T1000 (cell line): ENCODE data around the gene SLC39A2.
"Not testable (repeated sequence)": the region's sequence is repeated elsewhere in the genome, so short reads cannot be mapped to it uniquely, and the experiment has no call there.

ENCODE experiments used
- DNase-seq: peaks from one replicate; lab custom pipeline; 2025; ENCODE audit warnings: mixed read lengths; lab: John Stamatoyannopoulos, UW

Gene SLC39A2

GRCh38 chr14:20997115-20997514 is 2.0 kb upstream of the SLC39A2 start:
- no peak for DNase-seq

- no peak for DNase-seq
Measured at GRCh38 chr14:20997564-20997963, 1.5 kb upstream of the SLC39A2 start.

- no peak for DNase-seq
Measured at GRCh38 chr14:20998139-20998538, 954 bp upstream of the SLC39A2 start.

- no peak for DNase-seq
Measured at GRCh38 chr14:20999591-20999990, 498 bp downstream of the SLC39A2 start.

- no peak for DNase-seq
Measured at GRCh38 chr14:21001218-21001617, 2.1 kb downstream of the SLC39A2 start.

GRCh38 chr14:21003788-21004346 is 4.8 kb downstream of the SLC39A2 start:
- DNase-seq: no peak

GRCh38 chr14:21009721-21010120 is 10.6 kb downstream of the SLC39A2 start:
- DNase-seq: not testable (repeated sequence)

GRCh38 chr14:21011136-21011535 is 12.0 kb downstream of the SLC39A2 start:
- no peak for DNase-seq

- DNase-seq: peak; percentile 10
Measured at GRCh38 chr14:21014761-21015190, 15.7 kb downstream of the SLC39A2 start.

- DNase-seq: no peak
Measured at GRCh38 chr14:21015312-21015711, 16.2 kb downstream of the SLC39A2 start.

- no peak for DNase-seq
Measured at GRCh38 chr14:21016413-21017190, 17.5 kb downstream of the SLC39A2 start.

GRCh38 chr14:21017528-21018245 is 18.6 kb downstream of the SLC39A2 start:
- DNase-seq: no peak

GRCh38 chr14:21018286-21018685 is 19.2 kb downstream of the SLC39A2 start:
- DNase-seq: no peak

GRCh38 chr14:21018781-21019180 is 19.7 kb downstream of the SLC39A2 start:
- no peak for DNase-seq

- no peak for DNase-seq
Measured at GRCh38 chr14:21019366-21019765, 20.3 kb downstream of the SLC39A2 start.

GRCh38 chr14:21020977-21021545 is 22.0 kb downstream of the SLC39A2 start:
- no peak for DNase-seq

GRCh38 chr14:21022686-21023085 is 23.6 kb downstream of the SLC39A2 start:
- no peak for DNase-seq

GRCh38 chr14:21023174-21023573 is 24.1 kb downstream of the SLC39A2 start:
- DNase-seq: no peak

- DNase-seq: no peak
Measured at GRCh38 chr14:21023817-21024584, 24.9 kb downstream of the SLC39A2 start.

- no peak for DNase-seq
Measured at GRCh38 chr14:21024585-21025370, 25.7 kb downstream of the SLC39A2 start, which contains the start of gene NDRG2. TSS of gene NDRG2 (minus strand) at chr14:21025061. CDS start at chr14:21023315, 1,746 bp downstream.
